ENCODE data around the gene THEM4. TPM values are rescaled to one million over a fixed set of nuclear protein-coding genes. Genes with fewer than 3 reads are reported as not detected.

THEM4 gene
- total and polyA plus RNA-seq, 11 donors, result 14.2 to 25.5 (median 15.0) TPM

DNA sequence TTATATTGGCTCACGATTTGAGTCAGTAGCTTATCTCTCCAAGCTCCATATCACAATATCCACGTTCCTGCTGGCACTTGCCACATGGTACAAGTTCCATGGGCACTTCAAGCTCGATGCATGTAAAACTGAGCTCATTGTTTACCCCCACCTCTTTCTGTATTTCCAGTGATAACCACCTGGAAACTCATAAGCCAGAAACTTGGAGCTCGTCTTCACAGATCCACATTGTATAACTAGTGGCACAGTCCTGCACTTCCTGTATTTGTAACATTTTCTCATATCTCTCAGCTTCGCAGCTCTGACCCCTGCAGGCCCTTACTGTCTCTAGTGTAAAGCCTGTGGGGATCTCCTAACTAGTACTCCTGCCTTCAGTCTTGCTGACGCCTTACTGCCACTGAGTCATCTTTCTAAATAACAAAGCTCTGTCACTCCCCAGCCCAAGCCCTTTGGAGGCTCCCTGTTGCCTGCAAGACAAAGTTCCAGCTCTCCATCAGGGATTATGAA is 63.2 kb downstream of the THEM4 start:
- Histone ChIP-seq H3K27ac (no peak overlapping the region), H3K27me3 (peaks cover 0 to 15% (median 0%) of the 10 kb centered on the region in 9 donors), H3K36me3 (no peaks in the 10 kb centered on the region), H3K4me3 (no peak overlapping the region), H3K4me1 (peaks cover 0 to 16% (median 0%) of the 10 kb centered on the region in 12 donors), H3K9me3 (no peaks in the 10 kb centered on the region)
- no peak for ATAC-seq
- TF ChIP-seq, protein P1, sequence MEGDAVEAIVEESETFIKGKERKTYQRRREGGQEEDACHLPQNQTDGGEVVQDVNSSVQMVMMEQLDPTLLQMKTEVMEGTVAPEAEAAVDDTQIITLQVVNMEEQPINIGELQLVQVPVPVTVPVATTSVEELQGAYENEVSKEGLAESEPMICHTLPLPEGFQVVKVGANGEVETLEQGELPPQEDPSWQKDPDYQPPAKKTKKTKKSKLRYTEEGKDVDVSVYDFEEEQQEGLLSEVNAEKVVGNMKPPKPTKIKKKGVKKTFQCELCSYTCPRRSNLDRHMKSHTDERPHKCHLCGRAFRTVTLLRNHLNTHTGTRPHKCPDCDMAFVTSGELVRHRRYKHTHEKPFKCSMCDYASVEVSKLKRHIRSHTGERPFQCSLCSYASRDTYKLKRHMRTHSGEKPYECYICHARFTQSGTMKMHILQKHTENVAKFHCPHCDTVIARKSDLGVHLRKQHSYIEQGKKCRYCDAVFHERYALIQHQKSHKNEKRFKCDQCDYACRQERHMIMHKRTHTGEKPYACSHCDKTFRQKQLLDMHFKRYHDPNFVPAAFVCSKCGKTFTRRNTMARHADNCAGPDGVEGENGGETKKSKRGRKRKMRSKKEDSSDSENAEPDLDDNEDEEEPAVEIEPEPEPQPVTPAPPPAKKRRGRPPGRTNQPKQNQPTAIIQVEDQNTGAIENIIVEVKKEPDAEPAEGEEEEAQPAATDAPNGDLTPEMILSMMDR (IDR thresholded peaks at IDR 0.05), result no peak
- TF ChIP-seq POLR2A (IDR thresholded peaks at IDR 0.05), result no peak
- WGBS, 4 donors, result 36 to 59% (median 40%) methylated on average over 6 of the region's 6 CpGs
- no peak for DNase-seq
- intact Hi-C loops (cut with DNase I), result no loop called here

DNA sequence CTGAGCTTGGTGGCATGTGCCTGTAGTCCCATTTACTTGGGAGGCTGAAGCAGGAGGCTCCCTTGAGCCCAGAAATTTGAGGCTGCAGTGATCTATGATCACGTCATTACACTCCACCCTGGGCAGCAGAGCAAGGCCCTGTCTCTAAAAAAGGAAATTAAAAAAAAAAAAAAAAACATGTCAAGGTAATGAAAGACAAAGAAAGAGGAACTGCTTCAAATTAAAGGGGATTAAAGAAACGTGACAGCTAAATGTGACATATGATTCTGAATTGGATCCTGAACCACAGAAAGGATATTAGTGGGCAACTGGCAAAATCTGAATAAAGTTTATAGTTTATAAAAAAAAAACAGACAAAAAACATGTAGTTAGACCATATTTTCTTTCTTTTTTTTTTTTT is 65.9 kb downstream of the THEM4 start:
- Histone ChIP-seq H3K36me3 (no peaks in the 10 kb centered on the region), H3K27me3 (peaks cover 8 to 32% (median 22%) of the 10 kb centered on the region in 9 donors), H3K9me3 (no peaks in the 10 kb centered on the region), H3K4me3 (no peak overlapping the region), H3K27ac (no peak overlapping the region), H3K4me1 (peaks cover 0 to 26% (median 16%) of the 10 kb centered on the region in 12 donors)
- WGBS, 4 donors, result 77 to 82% (median 82%) methylated on average over 2 of the region's 2 CpGs
- intact Hi-C loops (cut with DNase I), result no loop called here
- ATAC-seq (no peak), DNase-seq (no peak)
- TF ChIP-seq, protein P1 (IDR thresholded peaks at IDR 0.05), result no peak

DNA sequence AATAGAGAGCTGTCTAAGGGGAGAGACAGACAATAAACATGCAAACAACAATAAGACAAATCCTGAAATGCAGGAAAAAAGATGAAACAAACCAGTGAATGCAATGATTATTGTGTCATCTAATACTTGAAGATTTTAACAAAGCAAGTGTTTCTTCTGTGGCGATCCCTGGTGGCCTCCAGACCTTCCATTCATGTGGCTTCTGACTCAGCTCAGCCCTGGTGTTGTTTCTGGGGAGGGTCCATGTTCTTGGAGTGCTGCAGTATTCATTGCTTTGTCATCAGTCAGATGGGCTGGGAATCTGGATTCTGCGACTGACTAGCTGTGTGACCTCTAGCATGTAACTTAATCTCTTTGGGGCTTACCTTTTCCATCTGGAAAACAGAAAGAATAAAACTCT is 68.2 kb downstream of the THEM4 start:
- TF ChIP-seq, protein P1 (IDR thresholded peaks at IDR 0.05), result no peak
- TF ChIP-seq POLR2A (IDR thresholded peaks at IDR 0.05), result no peak
- intact Hi-C loops (cut with DNase I), result no loop called here
- H3K4me1 ChIP-seq, result peaks cover 0 to 31% (median 19%) of the 10 kb centered on the region in 12 donors
- no peak overlapping the region for H3K27ac ChIP-seq
- no peak overlapping the region for H3K4me3 ChIP-seq
- H3K36me3 ChIP-seq, result no peaks in the 10 kb centered on the region
- WGBS, 4 donors, result 86 to 97% (median 93%) methylated on average over 2 of the region's 2 CpGs
- DNase-seq (no peak), ATAC-seq (no peak)
- no peaks in the 10 kb centered on the region for H3K9me3 ChIP-seq
- H3K27me3 ChIP-seq, result peaks cover 16 to 46% (median 29%) of the 10 kb centered on the region in 9 donors

DNA sequence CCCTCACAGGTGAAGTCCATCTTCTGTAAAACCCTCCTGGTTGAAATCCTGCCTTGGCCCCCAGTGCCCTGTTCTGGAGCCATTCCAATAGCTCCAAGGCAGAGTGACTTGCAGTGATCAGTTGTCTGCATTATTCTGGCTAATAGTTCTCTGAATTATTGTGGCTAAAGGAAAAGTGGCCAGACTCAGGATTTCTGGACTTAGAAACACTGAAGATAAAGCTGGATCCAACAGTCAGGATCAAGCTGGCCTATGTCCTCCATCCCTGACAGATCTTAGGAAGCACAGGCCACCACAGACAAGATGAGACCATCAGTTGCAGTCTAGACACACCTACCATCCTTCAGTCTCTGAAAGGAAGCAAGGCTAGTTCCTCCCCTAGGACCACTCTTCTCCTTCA is 68.9 kb downstream of the THEM4 start:
- DNase-seq (no peak), ATAC-seq (no peak)
- intact Hi-C loops (cut with DNase I), result no loop called here
- no peaks in the 10 kb centered on the region for H3K36me3 ChIP-seq
- peaks cover 0 to 29% (median 19%) of the 10 kb centered on the region in 12 donors for H3K4me1 ChIP-seq
- H3K4me3 ChIP-seq, result peak overlapping the region in 1 of 12 donors; percentile 57
- H3K27ac ChIP-seq, result peak overlapping the region in 3 of 12 donors; percentile 46 to 68 (median 49)
- H3K27me3 ChIP-seq, result peaks cover 16 to 46% (median 29%) of the 10 kb centered on the region in 9 donors
- TF ChIP-seq, protein P1 (IDR thresholded peaks at IDR 0.05), result no peak
- TF ChIP-seq POLR2A (IDR thresholded peaks at IDR 0.05), result no peak
- H3K9me3 ChIP-seq, result no peaks in the 10 kb centered on the region

Data from heart left ventricle (tissue), 16 donors.